A549 (cell line): ENCODE data around the gene PPCDC. TPM values are rescaled to one million over a fixed set of nuclear protein-coding genes. Genes with fewer than 3 reads are reported as not detected.

Experiments
- ATAC-seq, 2 experiments: fragments of 200-7000 bp in 1 of 2; fragments of >200 bp in 1 of 2; cut with Nextera tagmentation in 1 of 2; cut with Tn5 transposase in 1 of 2; 3 replicates each; pipeline versions ENCODE4 v1.8.0 to v1.9.1; 2018 to 2020; ENCODE audit warnings: mild to moderate bottlenecking in 1 of 2, moderate library complexity in 1 of 2
- CTCF ChIA-PET: fragments of 300-600 bp; sonication (Branson Sonifier 250); formaldehyde crosslinking; extraction: SDS; loops from one replicate; lab custom pipeline; 2021; ENCODE audit warnings: antibody characterized with exemption, inconsistent platforms; lab: Yijun Ruan, JAX
- POLR2A ChIA-PET: fragments of 350-600 bp; formaldehyde crosslinking; extraction: SDS; loops from one replicate; lab custom pipeline; 2021; ENCODE audit warnings: antibody characterized with exemption, inconsistent platforms; lab: Yijun Ruan, JAX
- DNase-seq, 2 experiments: peaks; one replicate each; pipeline versions ENCODE4 v3.0.0 to v3.0.0-alpha.2; 2011 to 2016; ENCODE audit warnings: low read depth in 1 of 2, low spot score in 1 of 2
- FAIRE-seq: peaks from 2 replicates; lab custom pipeline; 2011; peaks lifted over from hg19 to GRCh38; lab: Jason Lieb, UNC
- H3K27ac ChIP-seq, 2 experiments: fragments of >200 bp; sonication (Bioruptor Twin); formaldehyde crosslinking; 3 replicates each; pipeline ENCODE4 v1.5.1; 2016 to 2017
- H3K4me1 ChIP-seq: fragments of >200 bp; sonication (Bioruptor Twin); formaldehyde crosslinking; 3 replicates; pipeline ENCODE4 v1.6.1; 2016
- H3K4me2 ChIP-seq: fragments of >200 bp; sonication (Bioruptor Twin); formaldehyde crosslinking; 3 replicates; pipeline ENCODE4 v1.6.1; 2016
- H3K4me3 ChIP-seq: fragments of >200 bp; sonication (Bioruptor Twin); formaldehyde crosslinking; 3 replicates; pipeline ENCODE4 v1.5.1; 2016
- H3K9me3 ChIP-seq: fragments of >200 bp; sonication (Bioruptor Twin); formaldehyde crosslinking; 3 replicates; pipeline ENCODE4 v1.6.1; 2016
- BHLHE40 ChIP-seq: IDR thresholded peaks from 2 replicates; pipeline ENCODE4 v1.6.1; 2012; ENCODE audit warnings: low read depth, low read length, inconsistent platforms
- CBX2 ChIP-seq: fragments of 200-600 bp; sonication (generic); IDR thresholded peaks from 2 replicates; pipeline ENCODE4 v1.6.1; 2016; ENCODE audit warnings: low read depth, mild to moderate bottlenecking, borderline replicate concordance
- CHD2 ChIP-seq: fragments of 150-350 bp; IDR thresholded peaks from 2 replicates; pipeline ENCODE4 v1.6.1; 2014; ENCODE audit warnings: low read length; ENCODE audit not compliant: partially characterized antibody
- CTCF ChIP-seq: fragments of >200 bp; sonication (Bioruptor Twin); formaldehyde crosslinking; IDR thresholded peaks from 3 replicates; pipeline ENCODE4 v1.5.1; 2016
- FOSB ChIP-seq: fragments of 250-450 bp; sonication (Bioruptor Pico); IDR thresholded peaks from 2 replicates; pipeline ENCODE4 v1.5.0; 2020; ENCODE audit warnings: mild to moderate bottlenecking, moderate library complexity
- HOXB5 ChIP-seq: fragments of 250-450 bp; sonication (Bioruptor Pico); IDR thresholded peaks from 2 replicates; pipeline ENCODE4 v1.5.0; 2020; ENCODE audit warnings: mild to moderate bottlenecking, moderate library complexity
- MAX ChIP-seq: IDR thresholded peaks from 2 replicates; pipeline ENCODE4 v1.6.1; 2012
- NFE2L2 ChIP-seq: fragments of 150-350 bp; conservative IDR thresholded peaks from 2 replicates; pipeline ENCODE4 v1.6.1; 2014; ENCODE audit warnings: low read length
- PHF8 ChIP-seq: fragments of 200-600 bp; sonication (generic); IDR thresholded peaks from 2 replicates; pipeline ENCODE4 v1.6.1; 2016; ENCODE audit warnings: low read depth, mild to moderate bottlenecking, antibody characterized with exemption, moderate library complexity, borderline replicate concordance
- POLR2A ChIP-seq: IDR thresholded peaks from 2 replicates; pipeline ENCODE4 v1.6.1; 2012; ENCODE audit warnings: mild to moderate bottlenecking, low read length
- RAD21 ChIP-seq, 2 experiments: fragments of >200 bp in 1 of 2; sonication (Bioruptor Twin) in 1 of 2; formaldehyde crosslinking in 1 of 2; IDR thresholded peaks in 1 of 2; conservative IDR thresholded peaks in 1 of 2; 2 replicates in 1 of 2; 3 replicates in 1 of 2; pipeline ENCODE4 v1.6.1; 2012 to 2018; ENCODE audit warnings: inconsistent platforms in 1 of 2
- RARB ChIP-seq: fragments of 250-450 bp; sonication (Bioruptor Pico); IDR thresholded peaks from 2 replicates; pipeline ENCODE4 v1.8.0; 2021; ENCODE audit warnings: mild to moderate bottlenecking, moderate library complexity
- REST ChIP-seq: fragments of 200-600 bp; sonication (generic); IDR thresholded peaks from 2 replicates; pipeline ENCODE4 v1.6.1; 2016; ENCODE audit warnings: antibody characterized with exemption, mild to moderate bottlenecking, moderate library complexity
- RNF2 ChIP-seq: fragments of 200-600 bp; sonication (generic); IDR thresholded peaks from 2 replicates; pipeline ENCODE4 v1.6.1; 2016; ENCODE audit warnings: low read depth, mild to moderate bottlenecking, antibody characterized with exemption, moderate library complexity, borderline replicate concordance
- ZFP36 ChIP-seq: fragments of 450-650 bp; IDR thresholded peaks from 2 replicates; pipeline ENCODE4 v1.6.1; 2014; ENCODE audit warnings: borderline replicate concordance; ENCODE audit not compliant: partially characterized antibody
- ZNF302 ChIP-seq: fragments of 250-450 bp; sonication (Bioruptor Pico); IDR thresholded peaks from 2 replicates; pipeline ENCODE4 v1.9.0; 2021; ENCODE audit warnings: inconsistent platforms, mild to moderate bottlenecking, moderate library complexity
- ZSCAN20 ChIP-seq: fragments of 250-450 bp; sonication (Bioruptor Pico); IDR thresholded peaks from 2 replicates; pipeline ENCODE4 v1.8.0; 2022; ENCODE audit warnings: mild to moderate bottlenecking, moderate library complexity
- WGBS: methylation state at CpG from one replicate; pipeline ENCODE4 v1.1.6; 2017; ENCODE audit errors: missing lambda C conversion rate; 5-methylcytosine and 5-hydroxymethylcytosine counted together
- polyA plus RNA-seq, 4 experiments: library from polyadenylated mRNA; depleted of rRNA in 3 of 4; stranded (reverse); fragments of >200 nt; fragmentation: RNase III in 1 of 4; extraction: RNeasy Plus Mini Kit Qiagen cat#74134 plus additional on column Dnase treatment in 1 of 4; gene quantifications; 2 replicates in 3 of 4; 3 replicates in 1 of 4; pipeline ENCODE4 v1.2.3, GENCODE V29; 2011 to 2017
- TF ChIP-seq, protein P1 (sequence below): fragments of 150-350 bp; IDR thresholded peaks from 2 replicates; pipeline ENCODE4 v1.6.1; 2014; ENCODE audit warnings: low read depth, mild to moderate bottlenecking, low read length
- TF ChIP-seq, protein P2 (sequence below): fragments of 250-450 bp; sonication (Bioruptor Pico); IDR thresholded peaks from 2 replicates; pipeline ENCODE4 v1.5.0; 2021; ENCODE audit warnings: mild to moderate bottlenecking, moderate library complexity, borderline replicate concordance
- TF ChIP-seq, protein P3 (sequence below): IDR thresholded peaks from 2 replicates; pipeline ENCODE4 v1.6.1; 2012

Gene PPCDC
- polyA plus RNA-seq, 2 of the 4 experiments (the other 2 are of a cell fraction) = 18.2 to 18.5 TPM

DNA sequence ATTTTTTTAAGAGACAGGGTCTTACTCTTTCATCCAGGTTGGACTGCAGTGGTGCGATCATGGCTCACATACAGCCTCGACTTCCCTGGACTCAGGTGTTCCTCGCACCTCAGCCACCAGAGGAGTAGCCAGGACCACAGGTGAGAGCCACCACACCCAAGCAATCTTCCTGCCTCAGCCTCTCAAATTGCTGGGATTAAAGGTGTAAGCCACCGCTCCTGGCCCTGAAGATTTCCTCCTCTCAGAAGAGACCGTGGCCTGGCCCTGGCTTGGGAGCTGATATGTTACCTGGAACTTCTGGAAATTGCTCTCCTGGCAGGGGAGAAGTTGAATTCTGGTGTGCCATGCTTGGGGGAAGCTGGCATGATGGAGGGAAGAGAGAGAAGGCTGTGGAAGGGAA lies 36.2 kb downstream of the PPCDC start:
- TF ChIP-seq RARB (CRISPR knock-in tag) (no peak), HOXB5 (CRISPR knock-in tag) (no peak), BHLHE40 (no peak), NFE2L2 (no peak), RNF2 (no peak), CTCF (no peak), REST (no peak), ZFP36 (no peak), POLR2A (no peak), RAD21 (conservative IDR thresholded peaks at IDR 0.05 in 1 of 2, IDR thresholded peaks at IDR 0.05 in 1 of 2) (no peak)
- TF ChIP-seq, protein P1, sequence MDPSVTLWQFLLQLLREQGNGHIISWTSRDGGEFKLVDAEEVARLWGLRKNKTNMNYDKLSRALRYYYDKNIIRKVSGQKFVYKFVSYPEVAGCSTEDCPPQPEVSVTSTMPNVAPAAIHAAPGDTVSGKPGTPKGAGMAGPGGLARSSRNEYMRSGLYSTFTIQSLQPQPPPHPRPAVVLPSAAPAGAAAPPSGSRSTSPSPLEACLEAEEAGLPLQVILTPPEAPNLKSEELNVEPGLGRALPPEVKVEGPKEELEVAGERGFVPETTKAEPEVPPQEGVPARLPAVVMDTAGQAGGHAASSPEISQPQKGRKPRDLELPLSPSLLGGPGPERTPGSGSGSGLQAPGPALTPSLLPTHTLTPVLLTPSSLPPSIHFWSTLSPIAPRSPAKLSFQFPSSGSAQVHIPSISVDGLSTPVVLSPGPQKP = no peak
- TF ChIP-seq, protein P2, sequence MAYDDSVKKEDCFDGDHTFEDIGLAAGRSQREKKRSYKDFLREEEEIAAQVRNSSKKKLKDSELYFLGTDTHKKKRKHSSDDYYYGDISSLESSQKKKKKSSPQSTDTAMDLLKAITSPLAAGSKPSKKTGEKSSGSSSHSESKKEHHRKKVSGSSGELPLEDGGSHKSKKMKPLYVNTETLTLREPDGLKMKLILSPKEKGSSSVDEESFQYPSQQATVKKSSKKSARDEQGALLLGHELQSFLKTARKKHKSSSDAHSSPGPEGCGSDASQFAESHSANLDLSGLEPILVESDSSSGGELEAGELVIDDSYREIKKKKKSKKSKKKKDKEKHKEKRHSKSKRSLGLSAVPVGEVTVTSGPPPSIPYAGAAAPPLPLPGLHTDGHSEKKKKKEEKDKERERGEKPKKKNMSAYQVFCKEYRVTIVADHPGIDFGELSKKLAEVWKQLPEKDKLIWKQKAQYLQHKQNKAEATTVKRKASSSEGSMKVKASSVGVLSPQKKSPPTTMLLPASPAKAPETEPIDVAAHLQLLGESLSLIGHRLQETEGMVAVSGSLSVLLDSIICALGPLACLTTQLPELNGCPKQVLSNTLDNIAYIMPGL = no peak
- Histone ChIP-seq H3K4me3 (no peak overlapping the region), H3K27ac (no peak overlapping the region), H3K4me1 (no peaks in the 10 kb centered on the region), H3K9me3 (no peaks in the 10 kb centered on the region), H3K4me2 (no peak overlapping the region)
- POLR2A ChIA-PET = interaction anchor here (0.7 kb wide), 1 partner anchor 92 kb away, joined by 3 read pairs; no protein-coding TSS in a partner anchor
- 83% methylated on average over 5 of the region's 5 CpGs for WGBS
- no peak for FAIRE-seq
- DNase-seq = no peak
- CTCF ChIA-PET = interaction anchor here (1.6 kb wide), 1 partner anchor 30 kb away, joined by 4 read pairs; no protein-coding TSS in a partner anchor
- ATAC-seq = no peak

DNA sequence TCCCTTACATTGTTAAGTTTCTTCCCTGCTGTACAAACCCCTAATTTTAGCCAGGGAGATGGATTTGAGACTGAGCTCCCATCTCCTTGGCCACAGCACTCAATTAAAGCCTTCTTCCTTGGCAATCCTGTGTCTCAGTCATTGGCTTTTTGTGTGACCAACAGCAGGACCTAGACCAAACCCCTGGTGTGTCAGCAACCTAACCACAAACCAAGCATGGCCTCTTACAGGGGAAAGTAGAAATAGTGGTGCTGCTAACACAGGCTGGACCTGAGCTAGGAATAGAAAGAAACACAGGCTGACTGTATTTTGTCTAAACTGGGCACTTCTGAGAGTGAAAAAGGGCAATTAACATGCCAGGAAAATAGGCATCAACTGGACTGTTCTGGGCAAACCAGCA lies 37.9 kb downstream of the PPCDC start:
- FAIRE-seq (no peak), ATAC-seq (no peak), DNase-seq (no peak)
- CTCF ChIA-PET = interaction anchor here (0.9 to 1.5 kb wide), 3 partner anchors 19 to 140 kb away, joined by 3 to 5 read pairs (median 5); partner anchors contain the start of gene C15orf39
- peaks cover 4% of the 10 kb centered on the region; the same call in 1 of the 3 replicates for H3K4me1 ChIP-seq
- H3K4me2 ChIP-seq = no peak overlapping the region
- H3K9me3 ChIP-seq = no peaks in the 10 kb centered on the region
- no peak overlapping the region for H3K27ac ChIP-seq
- POLR2A ChIA-PET = no interaction called here
- no peak for TF ChIP-seq FOSB (CRISPR knock-in tag)
- no peak for TF ChIP-seq ZNF302
- TF ChIP-seq RAD21 (conservative IDR thresholded peaks at IDR 0.05 in 1 of 2, IDR thresholded peaks at IDR 0.05 in 1 of 2) = no peak
- TF ChIP-seq, protein P3, sequence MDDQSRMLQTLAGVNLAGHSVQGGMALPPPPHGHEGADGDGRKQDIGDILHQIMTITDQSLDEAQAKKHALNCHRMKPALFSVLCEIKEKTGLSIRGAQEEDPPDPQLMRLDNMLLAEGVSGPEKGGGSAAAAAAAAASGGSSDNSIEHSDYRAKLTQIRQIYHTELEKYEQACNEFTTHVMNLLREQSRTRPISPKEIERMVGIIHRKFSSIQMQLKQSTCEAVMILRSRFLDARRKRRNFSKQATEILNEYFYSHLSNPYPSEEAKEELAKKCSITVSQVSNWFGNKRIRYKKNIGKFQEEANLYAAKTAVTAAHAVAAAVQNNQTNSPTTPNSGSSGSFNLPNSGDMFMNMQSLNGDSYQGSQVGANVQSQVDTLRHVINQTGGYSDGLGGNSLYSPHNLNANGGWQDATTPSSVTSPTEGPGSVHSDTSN = no peak
- TF ChIP-seq ZSCAN20 (CRISPR knock-in tag) = no peak
- TF ChIP-seq CHD2 = no peak
- no peak for TF ChIP-seq MAX
- no peak for TF ChIP-seq PHF8
- no peak for TF ChIP-seq CBX2
- H3K4me3 ChIP-seq = no peak overlapping the region
